Lung (tissue), 12 donors: Measurements from ENCODE around the gene LRRC14B. TPM values are rescaled to one million over a fixed set of nuclear protein-coding genes. Genes with fewer than 3 reads are reported as not detected.
"Not testable (repeated sequence)": the region's sequence is repeated elsewhere in the genome, so short reads cannot be mapped to it uniquely, and the experiment has no call there.

Experiments
- ATAC-seq: fragments of 200-7000 bp; cut with Tn5 transposase; one replicate; pipeline ENCODE4 v1.9.1; 2020; ENCODE audit warnings: moderate number of reproducible peaks; ENCODE audit not compliant: insufficient read depth, low FRiP score
- DNase-seq, 3 donors: peaks; one replicate each; pipeline ENCODE4 v3.0.0-alpha.2; 2013 to 2017
- H3K27ac ChIP-seq, 2 donors: one replicate each; pipeline ENCODE4 v1.5.1; 2013; ENCODE audit warnings: mild to moderate bottlenecking in 2 of 2, moderate library complexity in 2 of 2, control low read depth in 1 of 2, inconsistent platforms in 1 of 2, low read depth in 1 of 2, low read length in 1 of 2
- H3K27me3 ChIP-seq, 3 donors: one replicate each; pipeline ENCODE4 v1.5.1; 2013; ENCODE audit warnings: low read length in 2 of 3; ENCODE audit not compliant: control insufficient read depth in 3 of 3, insufficient read depth in 3 of 3
- H3K36me3 ChIP-seq, 4 donors: one replicate each; pipeline ENCODE4 v1.5.1; 2013; ENCODE audit warnings: low read length in 4 of 4, mild to moderate bottlenecking in 1 of 4, moderate library complexity in 1 of 4; ENCODE audit not compliant: control insufficient read depth in 4 of 4, insufficient read depth in 4 of 4
- H3K4me1 ChIP-seq, 5 donors: one replicate each; pipeline ENCODE4 v1.5.1; 2013; ENCODE audit warnings: low read length in 5 of 5, mild to moderate bottlenecking in 2 of 5, moderate library complexity in 1 of 5; ENCODE audit not compliant: control insufficient read depth in 5 of 5, insufficient read depth in 5 of 5
- H3K4me3 ChIP-seq: one replicate; pipeline ENCODE4 v1.5.1; 2013; ENCODE audit warnings: mild to moderate bottlenecking, control low read depth, moderate library complexity
- H3K9ac ChIP-seq, 2 donors: one replicate each; pipeline ENCODE4 v1.5.1; 2013; ENCODE audit warnings: low read length in 2 of 2, control low read depth in 1 of 2; ENCODE audit not compliant: insufficient read depth in 1 of 2
- H3K9me3 ChIP-seq, 4 donors: one replicate each; pipeline ENCODE4 v1.5.1; 2013; ENCODE audit warnings: low read length in 3 of 4, mild to moderate bottlenecking in 1 of 4, moderate library complexity in 1 of 4; ENCODE audit not compliant: control insufficient read depth in 4 of 4, insufficient read depth in 3 of 4
- WGBS, 2 donors: extraction: QIAGEN DNeasy Blood & Tissue Kit; methylation state at CpG; one replicate each; pipeline ENCODE4 v1.1.7; 2013; 5-methylcytosine and 5-hydroxymethylcytosine counted together
- polyA plus RNA-seq, 2 donors: library from polyadenylated mRNA; stranded (reverse); fragments of 200-250 nt; gene quantifications; one replicate each; pipeline ENCODE4 v1.2.1, GENCODE V29; 2013
- total RNA-seq, 2 donors: library from RNA; depleted of rRNA in 1 of 2; stranded (reverse); fragments of >200 nt in 1 of 2; gene quantifications; one replicate each; pipeline ENCODE4 v1.2.1, GENCODE V29; 2014 to 2021
- TF ChIP-seq, protein P1 (sequence below): IDR thresholded peaks from 2 replicates; pipeline ENCODE4 v1.5.1; 2012; ENCODE audit warnings: mild to moderate bottlenecking; ENCODE audit errors: control extremely low read depth, extremely low read depth
- donor health status: control.
- donor health status: control.
- donor health status: Bipolar disorder and iron deficiency.
- donor health status: healthy.
- donor health status: DM: yes; HTN: yes; CAD: no.

LRRC14B gene
- total and polyA plus RNA-seq, 4 donors: 0.14 TPM; not detected in 3

GRCh38 chr5:223791-224190 is 32.5 kb downstream of the LRRC14B start:
- Histone ChIP-seq H3K9me3 (no peaks in the 10 kb centered on the region), H3K27me3 (no peaks in the 10 kb centered on the region), H3K4me1 (peaks cover 3 to 15% (median 5%) of the 10 kb centered on the region in 5 donors), H3K27ac (no peak overlapping the region), H3K9ac (no peak overlapping the region), H3K4me3 (no peak overlapping the region), H3K36me3 (peaks cover 7 to 34% (median 27%) of the 10 kb centered on the region in 4 donors)
- DNase-seq: no peak
- TF ChIP-seq, protein P1, sequence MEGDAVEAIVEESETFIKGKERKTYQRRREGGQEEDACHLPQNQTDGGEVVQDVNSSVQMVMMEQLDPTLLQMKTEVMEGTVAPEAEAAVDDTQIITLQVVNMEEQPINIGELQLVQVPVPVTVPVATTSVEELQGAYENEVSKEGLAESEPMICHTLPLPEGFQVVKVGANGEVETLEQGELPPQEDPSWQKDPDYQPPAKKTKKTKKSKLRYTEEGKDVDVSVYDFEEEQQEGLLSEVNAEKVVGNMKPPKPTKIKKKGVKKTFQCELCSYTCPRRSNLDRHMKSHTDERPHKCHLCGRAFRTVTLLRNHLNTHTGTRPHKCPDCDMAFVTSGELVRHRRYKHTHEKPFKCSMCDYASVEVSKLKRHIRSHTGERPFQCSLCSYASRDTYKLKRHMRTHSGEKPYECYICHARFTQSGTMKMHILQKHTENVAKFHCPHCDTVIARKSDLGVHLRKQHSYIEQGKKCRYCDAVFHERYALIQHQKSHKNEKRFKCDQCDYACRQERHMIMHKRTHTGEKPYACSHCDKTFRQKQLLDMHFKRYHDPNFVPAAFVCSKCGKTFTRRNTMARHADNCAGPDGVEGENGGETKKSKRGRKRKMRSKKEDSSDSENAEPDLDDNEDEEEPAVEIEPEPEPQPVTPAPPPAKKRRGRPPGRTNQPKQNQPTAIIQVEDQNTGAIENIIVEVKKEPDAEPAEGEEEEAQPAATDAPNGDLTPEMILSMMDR: no peak
- no peak for ATAC-seq
- 71 to 72% methylated on average over 6 of the region's 6 CpGs for WGBS, 2 donors

DNA sequence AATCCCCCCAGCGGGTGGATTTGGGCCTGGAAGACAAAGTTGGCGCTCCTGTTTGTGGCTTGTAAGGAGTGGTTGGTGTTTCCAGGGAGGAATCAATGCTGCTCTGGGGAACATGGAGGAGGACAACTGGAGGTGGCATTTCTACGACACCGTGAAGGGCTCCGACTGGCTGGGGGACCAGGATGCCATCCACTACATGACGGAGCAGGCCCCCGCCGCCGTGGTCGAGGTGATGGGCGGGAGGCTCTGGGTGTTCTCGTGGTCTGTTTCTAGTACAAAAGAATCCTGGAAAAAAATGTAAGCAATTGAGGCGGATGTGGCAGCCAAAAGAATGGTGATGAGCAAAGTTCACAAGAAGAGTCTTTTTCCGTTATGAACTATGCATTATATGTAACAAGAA is 34.0 kb downstream of the LRRC14B start:
- TF ChIP-seq, protein P1: no peak
- no peak overlapping the region for H3K4me3 ChIP-seq
- no peak overlapping the region for H3K27ac ChIP-seq
- H3K36me3 ChIP-seq: peaks cover 14 to 41% (median 30%) of the 10 kb centered on the region in 4 donors
- no peaks in the 10 kb centered on the region for H3K9me3 ChIP-seq
- peaks cover 0 to 7% (median 1%) of the 10 kb centered on the region in 5 donors for H3K4me1 ChIP-seq
- DNase-seq (no peak), ATAC-seq (no peak)
- H3K27me3 ChIP-seq: no peaks in the 10 kb centered on the region
- H3K9ac ChIP-seq: no peak overlapping the region
- WGBS, 2 donors: 97% methylated on average over 14 of the region's 14 CpGs

DNA sequence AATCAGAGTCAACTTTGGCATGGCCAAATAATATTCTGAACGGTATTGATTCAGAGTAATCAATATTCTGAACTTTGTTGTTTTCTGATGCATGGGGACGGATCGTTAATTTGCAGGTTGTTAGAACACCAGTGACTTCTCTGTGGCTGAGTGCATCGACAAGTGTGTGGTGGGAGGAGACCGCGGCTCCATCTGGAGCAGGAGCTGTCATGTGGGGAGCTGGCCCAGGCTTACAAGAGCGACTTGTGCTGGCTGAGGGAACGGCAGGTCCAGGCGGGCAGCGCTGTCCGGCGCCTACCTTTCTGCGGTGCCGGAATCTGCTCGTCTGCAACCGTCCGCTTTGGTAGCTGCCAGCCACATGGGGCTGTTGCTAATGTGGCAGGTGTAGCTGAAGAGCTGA is 36.1 kb downstream of the LRRC14B start:
- H3K4me1 ChIP-seq, H3K27ac ChIP-seq, H3K9me3 ChIP-seq, H3K27me3 ChIP-seq, H3K4me3 ChIP-seq, ATAC-seq, H3K9ac ChIP-seq, DNase-seq: not testable (repeated sequence)
- 92 to 95% methylated on average over 12 to 14 of the region's 17 CpGs for WGBS, 2 donors
- peaks cover 24 to 47% (median 36%) of the 10 kb centered on the region in 4 donors for H3K36me3 ChIP-seq

DNA sequence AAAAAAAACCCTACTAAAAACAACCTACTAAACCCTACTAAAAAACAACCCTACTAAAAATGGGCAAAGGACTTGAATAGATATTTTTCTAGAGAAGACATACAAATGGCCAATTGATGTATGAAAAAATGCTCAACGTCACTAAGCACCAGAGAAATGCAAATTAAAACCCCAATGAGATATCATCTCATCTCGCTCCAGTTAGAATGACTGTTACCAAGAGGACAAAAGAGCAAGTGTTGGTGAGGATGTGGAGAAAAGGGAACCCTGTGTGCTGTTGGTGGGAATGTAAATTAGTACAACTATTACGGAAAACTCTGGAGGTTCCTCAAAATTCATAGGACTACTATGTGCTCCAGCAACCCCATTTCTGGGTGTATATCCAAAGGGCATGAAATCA is 37.6 kb downstream of the LRRC14B start:
- ATAC-seq: no peak
- Histone ChIP-seq H3K27ac (no peak overlapping the region), H3K4me3 (no peak overlapping the region), H3K36me3 (peaks cover 24 to 53% (median 36%) of the 10 kb centered on the region in 4 donors), H3K4me1 (no peaks in the 10 kb centered on the region), H3K9ac (no peak overlapping the region), H3K27me3 (no peaks in the 10 kb centered on the region), H3K9me3 (no peaks in the 10 kb centered on the region)
- TF ChIP-seq, protein P1: no peak
- 69 to 77% methylated on average over 3 of the region's 3 CpGs for WGBS, 2 donors
- no peak for DNase-seq
